GM18520 (cell line): Measurements from ENCODE around the gene CD2.
"Not testable (repeated sequence)": the region's sequence is repeated elsewhere in the genome, so short reads cannot be mapped to it uniquely, and the experiment has no call there.

Experiments used
- ATAC-seq: cut with Tn5 transposase; IDR thresholded peaks from one replicate; pipeline ENCODE4 v1.9.1; 2021; ENCODE audit not compliant: unreplicated experiment

CD2 gene

DNA sequence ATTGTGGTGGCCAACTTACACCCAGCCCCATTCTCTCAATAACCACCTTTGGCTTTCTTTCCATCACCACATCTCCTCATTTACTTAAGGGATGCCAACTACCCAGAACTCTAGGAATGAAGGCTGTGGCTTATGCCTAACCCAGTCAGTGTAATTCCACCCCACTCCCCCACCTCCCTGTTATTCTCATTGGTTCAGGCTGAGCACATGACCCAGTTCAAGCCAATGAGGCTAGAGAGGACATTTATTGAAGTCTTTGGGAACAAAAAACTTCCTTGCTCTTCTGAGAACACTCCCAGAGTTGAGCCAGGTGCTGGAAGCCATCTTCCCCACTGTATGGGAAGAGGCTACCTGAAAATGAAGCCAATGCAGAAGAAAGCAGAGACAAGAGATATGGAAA is 22.8 kb upstream of the CD2 start:
- ATAC-seq = no peak

DNA sequence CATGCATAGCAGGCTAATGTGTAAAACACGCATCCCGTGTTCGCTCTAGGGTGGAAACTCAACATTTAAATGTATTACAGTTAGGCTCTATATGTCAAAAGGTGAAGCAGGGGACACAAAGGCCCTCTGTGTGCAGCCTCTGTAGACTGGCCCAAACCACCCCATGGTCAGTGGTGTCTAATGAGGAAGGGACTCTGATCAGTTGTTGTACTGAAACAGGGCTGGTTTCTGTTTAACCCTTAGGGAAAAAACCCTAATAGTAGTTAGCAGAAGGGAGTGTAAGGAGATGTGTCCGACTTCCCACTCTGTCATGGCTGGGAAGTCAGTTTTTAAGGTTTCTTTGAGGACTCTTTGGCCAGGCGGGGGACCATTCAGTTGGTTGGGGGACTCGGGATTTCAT is 21.5 kb upstream of the CD2 start:
- ATAC-seq = no peak

DNA sequence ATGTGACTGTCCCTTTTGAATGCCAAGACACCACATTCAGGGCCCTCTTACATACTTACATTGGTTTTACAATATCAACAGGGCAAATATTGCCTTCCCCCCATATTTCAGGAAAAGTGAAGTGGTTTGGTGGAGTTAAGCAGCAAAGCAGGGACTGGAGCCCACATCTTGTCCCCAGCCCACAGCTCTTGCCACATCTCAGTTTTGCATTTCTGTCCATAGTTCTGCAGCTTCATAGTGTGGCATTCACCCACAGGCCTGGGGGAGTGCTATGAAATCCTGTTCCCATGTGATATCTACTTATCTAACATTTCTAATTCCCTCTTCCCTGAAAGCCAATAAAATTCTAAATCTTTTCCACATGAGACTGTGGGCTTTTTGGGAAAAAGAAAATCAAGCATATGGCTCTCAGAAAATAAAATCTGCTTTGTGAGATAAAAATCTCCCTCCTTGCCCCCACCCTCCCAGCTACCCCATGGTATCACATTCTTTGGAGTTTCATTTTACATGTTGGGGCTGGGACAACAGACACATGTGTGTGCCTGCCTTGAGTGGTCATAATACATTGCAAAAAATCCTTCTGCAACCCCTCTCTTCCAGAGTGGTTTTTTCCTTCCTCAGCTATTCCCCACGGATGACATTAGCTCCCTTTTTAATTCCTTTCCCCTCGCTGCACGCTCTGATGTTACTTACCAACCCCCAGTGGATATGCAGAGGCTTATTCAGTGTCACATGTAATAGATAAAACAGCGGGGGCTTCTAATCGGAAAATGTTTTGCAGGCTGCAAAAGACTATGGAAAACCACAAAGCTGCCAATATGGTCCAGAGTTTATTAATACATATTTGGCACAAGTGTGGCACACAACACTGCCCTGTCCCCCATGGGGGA is 20.5 kb upstream of the CD2 start:
- no peak for ATAC-seq

DNA sequence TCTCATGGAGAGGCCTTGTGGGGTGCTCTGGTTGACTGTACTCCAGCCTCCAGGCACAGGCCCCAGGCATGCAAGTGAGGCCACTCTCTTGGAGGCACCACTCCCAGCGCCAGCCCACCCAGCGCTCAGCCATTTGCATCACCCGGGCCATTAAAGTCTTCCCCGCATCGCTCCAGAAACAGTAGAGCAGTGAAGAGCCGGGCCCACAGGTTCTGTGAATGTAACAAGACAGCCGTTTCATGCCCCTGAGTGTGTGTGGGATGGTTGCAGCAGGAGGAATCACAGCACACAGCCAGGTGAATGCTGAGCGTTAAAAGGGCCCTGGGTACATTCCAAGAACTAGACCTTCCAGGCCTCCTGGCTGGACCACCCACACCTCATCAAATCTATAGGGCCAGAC is 19.0 kb upstream of the CD2 start:
- ATAC-seq = no peak

DNA sequence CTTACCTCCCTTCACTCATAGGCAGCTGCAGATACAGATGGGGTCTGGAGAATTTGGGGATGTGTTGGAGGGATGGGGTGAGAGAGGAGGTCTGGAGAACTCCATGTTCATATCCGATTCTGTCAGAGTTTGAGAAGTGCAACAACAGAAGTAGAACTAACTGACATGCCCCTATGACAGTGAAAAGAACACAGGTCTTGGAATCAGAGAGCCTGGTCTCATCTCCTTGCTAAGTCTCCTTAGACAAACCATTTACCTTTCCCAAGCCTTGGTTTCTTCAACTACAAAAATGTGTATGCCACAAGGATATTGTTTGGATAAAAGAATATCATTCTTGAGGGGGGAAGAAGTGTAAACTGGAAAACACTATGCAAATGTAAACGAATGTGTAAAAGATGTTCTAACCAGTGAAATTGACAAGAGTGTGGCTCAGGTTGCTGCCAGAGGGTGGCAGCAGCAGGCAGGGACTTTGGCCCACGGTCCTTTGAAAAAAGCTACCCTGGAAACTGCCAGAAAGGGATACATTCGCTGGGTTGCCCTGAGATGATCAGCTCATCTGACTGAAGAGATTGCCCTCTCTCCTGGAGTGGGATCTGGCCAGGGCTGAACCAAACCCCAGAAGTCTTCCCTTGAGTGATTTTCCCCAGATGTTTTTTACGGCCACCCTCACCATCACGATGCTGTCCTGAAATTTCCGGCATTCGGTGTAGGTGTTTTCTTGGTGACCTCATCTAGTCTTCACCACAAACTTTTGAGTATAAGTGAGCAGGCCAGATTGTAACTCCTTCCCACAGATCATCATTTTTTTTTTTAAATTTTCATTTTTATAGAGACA is 17.0 kb upstream of the CD2 start:
- ATAC-seq = no peak

DNA sequence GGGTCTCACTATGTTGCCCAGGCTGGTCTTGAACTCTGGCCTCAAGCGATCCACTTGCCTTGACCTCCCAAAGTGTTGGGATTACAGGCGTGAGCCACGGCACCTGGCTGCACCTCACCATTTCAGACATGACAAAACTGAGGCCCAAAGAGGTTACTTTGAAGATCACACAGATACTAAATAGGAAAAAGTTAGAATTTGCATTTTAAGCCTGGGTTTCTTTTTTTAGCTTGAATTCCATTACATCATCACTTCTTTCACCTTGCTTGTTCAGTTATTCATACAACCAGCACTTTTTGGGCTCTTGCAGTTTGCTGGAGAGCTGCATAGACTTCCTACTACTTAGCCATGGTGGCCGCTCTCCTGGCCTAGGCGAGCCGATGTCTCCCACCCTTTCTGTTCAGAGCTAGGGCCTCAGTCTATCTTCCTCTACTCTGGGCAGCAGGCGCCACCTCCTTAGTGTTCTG is 16.3 kb upstream of the CD2 start:
- ATAC-seq = no peak

DNA sequence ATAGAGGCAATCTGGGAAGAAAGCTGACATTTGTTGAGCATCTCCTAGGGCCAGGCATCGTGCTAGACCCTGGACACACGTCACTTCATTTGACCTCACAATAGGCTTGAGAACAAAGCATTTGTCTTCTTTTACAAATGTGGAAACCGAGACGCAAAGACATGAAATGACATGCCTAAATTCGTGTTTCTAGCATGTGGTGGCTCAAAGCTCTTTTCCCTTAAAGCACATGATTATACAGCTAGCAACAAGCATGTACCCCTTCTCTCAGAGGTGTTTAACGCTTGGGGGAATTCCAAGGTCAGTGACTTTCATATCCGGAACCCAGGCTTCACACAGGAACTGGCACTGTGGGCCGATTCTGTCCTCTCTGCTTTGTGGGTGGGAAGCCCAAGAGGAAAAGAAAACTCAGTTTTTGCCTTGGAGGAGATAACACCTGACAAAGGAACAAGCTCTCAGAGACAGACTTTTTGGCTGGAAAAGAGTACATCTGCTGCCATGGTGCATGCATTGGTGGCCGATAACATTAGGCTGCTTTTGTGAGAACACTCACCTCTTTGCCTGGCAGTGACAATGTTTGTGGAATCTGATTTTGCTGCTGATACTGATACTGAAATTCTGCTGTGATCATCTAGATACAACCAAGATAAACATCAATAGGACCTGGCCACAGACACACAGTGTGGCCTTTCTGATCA is 15.4 kb upstream of the CD2 start:
- ATAC-seq = peak; percentile 63

DNA sequence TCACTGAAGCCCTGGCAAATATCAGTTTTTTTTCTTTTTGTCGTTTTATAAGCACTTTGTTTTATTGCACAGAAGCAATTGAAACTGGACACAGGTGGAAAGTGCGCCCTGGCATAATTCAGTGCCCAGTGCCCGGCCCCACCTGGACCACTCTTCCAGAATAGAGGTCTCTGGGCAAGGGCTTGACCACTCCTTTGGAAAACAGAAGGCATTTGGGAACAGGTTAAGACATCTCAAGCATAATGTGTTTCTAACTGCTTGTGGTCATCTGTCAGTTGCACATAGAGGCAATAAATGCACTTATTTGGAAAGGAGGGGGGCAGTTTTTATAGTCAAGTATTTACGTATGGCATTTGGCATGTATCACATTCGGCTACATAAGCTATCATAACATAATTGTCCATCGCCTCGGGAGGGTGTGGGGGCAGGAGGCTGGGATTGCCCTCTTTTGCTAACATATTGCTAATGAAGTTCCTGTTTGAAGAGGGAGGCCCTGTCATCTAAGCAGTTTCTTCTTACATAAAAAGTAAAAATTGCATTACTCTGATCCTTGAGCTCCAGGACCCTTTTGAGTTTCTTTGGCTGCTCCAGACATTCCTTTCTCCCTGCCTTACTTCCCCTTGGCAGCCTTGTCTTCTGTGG is 14.7 kb upstream of the CD2 start:
- no peak for ATAC-seq

DNA sequence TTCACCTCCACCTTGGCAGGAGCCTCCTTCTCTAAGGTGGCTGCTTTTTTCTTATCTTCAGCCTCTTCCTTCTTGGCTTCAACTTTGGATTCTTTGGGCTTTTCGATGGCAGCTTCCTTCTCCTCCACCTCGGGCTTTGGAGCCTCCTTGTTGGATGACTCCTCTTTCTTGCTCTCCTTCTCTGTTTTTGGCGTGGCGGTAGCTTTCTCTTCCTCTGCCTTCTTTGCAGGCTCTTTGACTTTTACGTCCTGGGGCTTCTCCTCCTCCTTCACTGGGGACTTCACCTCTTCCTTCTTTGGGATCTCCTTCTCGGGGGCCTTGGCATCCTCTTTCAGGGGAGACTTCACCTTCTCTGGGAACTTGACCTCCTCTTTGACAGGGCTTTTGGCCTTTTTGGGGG is 13.9 kb upstream of the CD2 start:
- ATAC-seq = no peak

DNA sequence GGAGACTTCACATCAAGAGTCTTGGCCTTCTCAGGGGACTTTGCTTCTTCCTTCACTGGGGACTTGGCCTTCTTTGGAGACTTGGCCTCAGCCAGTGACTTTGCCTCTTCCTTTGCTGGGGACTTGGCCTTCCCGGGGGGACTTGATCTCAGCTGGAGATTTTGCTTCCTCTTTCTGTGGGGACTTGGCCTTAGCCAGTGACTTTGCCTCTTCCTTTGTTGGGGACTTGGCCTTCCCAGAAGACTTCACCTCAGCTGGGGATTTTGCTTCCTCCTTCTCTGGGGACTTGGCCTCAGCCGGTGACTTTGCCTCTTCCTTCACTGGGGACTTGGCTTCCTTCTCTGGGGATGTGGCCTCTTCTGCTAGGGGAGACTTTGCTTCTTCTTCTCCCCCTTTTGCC is 13.5 kb upstream of the CD2 start:
- ATAC-seq = no peak

DNA sequence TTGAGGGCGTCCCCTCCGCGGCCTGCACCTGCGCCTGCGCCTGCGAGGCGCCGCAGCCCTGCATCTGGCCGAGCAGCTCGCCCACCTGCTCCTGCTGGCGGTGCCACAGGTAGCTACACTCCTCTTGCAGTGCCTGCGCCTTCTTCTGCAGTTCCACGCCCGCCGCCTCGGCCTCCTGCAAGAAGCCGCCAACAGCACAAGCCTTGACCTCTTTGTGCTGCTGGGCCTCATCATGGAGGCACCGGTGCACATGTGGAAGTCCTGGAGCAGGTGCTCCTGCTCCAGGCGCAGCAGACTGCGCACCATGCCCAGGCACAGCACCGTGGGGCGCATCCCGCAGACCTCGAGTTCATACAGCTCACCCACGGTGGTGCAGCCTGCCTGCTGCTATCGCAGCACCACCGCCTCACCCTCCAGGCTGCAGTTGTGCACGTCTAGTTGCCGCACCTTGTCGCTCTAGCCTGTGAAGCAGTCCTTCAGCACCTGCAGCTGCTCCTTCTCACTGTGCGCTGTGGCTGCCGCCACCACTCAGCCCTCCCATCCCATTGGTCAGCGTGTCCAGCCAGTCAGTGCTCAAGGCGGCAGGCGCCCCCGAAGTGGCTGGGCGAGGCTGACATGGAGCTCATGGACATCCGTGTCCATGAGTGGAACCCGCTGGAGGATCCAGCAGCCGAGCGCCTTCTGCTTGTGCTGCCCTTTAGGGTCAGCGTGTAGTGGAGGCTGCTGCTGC is 12.2 kb upstream of the CD2 start:
- no peak for ATAC-seq

DNA sequence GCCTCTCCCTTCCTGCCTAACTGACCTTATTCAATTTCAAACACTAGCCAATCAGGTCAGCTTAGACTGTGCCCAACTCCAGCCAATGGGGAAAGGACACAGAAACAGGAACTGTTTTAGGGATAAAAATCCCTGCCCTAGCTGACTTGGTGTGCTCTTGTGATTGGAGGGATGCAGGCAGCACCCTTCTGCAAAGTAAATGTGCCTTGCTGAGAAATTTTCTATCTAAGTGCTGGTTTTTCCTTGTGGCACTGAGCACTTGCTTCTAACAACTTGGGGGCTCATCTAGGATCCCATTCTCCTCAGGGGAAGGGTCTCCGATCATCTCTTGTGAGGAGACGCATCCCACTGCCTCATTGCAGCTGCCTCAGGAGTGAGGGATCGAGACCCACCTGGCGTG is 10.7 kb upstream of the CD2 start:
- ATAC-seq = no peak

DNA sequence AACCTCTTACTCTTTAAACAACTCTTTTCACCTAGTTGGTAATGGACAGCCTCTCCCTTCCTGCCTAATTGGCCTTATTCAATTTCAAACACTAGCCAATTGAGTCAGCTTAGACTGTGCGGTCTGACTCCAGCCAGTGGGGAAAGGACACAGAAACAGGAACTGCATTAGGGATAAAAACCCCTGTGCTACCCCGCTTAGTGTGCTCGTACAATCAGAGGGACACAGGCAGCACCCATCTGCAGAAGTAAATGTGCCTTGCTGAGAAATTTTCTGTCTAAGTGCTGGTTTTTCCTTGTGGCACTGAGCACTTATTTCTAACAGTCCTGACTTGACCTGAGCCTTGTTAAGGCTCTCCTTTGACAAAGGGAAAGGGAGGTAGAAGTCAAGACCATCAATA is 6.0 kb upstream of the CD2 start:
- no peak for ATAC-seq

DNA sequence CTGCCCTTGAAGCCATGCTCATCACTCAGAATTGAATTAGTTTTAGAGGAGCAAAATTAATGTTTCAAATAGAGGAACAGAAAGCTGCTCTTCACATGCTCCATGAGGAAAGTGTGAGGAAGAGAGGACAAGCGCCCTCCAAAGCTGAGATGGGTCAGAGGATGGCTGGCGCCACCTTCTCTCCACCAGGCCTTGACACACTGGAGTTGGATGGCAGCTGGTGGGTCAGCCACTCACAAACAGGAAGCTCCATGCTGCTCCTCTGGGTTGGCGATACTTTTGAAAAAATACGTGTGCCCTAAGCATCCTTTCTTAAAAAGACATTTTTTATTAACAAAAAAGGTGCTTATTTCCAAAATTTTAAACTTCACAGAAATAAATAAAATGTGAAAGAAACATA is 3.1 kb upstream of the CD2 start:
- ATAC-seq = no peak

DNA sequence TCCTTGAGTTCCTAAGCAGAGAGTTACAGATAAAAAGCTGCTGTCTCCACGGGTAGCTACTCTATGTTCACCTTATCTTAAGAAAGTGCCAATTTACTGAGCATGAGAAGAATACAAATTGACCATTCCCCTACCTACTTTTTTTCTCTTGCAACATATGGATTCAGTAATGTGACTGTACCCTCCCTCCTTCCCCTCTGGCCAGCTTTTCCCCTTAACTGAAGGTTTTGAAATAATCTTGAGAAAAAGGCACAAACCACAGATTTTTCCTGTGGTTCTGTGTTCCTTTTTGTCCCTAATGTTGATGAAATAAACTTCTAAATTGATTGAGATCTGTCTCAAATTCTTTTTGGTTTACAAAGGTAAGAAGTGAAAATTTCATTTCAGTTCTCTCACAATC is 2.6 kb upstream of the CD2 start:
- ATAC-seq = no peak

DNA sequence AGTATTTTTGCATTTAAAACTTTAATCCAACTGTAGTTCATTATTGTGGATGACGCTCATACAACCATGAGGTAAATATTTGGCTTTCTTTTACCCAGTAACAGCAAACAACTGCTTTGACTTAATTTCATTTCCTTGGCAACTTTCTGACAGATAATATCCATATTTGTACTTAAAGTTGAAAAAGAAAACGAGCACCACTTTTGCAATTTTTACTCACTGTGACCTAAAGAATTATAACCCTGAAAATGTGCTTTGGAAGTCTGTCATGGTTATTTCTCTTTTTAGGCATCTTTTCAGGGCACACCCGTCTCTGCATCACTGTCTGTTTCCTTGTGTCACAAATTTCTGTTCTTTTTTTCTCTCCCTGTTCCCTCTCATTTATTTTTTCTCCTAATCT is 918 bp upstream of the CD2 start:
- no peak for ATAC-seq

DNA sequence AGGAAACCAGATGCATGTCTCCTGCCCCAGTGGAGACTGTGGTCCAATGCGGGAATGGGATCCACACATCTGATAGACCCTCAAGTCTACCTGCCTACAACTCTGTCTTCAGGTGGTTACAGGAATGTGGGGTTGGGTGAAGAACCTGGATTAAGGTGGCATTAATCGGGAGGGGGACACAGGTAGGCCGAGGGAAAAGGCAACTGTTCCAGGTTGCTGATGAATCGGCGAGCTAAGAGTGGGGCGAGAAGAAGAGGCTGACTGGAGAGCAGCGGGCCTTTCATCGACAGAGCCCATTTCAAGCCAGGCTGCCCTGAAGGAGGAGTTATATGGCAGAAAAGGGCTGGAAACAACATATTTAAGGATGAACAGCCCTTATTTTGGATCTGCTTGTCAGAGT is 836 bp downstream of the CD2 start:
- ATAC-seq = no peak

DNA sequence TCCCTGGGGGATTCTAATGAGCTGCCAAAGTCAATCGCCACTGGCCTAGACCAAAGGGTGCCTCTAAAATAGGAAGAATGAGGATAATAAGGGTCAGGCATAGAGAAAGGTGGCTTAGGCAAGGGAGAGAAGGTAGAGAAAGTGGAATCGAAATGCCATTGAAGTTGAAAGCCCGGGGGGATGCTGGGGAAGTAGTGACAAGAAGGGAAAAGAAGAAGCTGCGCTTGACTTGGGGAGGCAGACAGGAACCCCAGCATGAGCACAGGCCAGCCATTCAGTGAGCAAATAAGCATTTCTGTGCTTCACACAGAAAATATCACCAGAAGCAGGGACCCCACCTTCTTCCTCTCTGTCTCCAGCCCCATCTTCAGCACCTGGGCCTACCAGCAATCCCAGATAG is 1.5 kb downstream of the CD2 start:
- no peak for ATAC-seq

DNA sequence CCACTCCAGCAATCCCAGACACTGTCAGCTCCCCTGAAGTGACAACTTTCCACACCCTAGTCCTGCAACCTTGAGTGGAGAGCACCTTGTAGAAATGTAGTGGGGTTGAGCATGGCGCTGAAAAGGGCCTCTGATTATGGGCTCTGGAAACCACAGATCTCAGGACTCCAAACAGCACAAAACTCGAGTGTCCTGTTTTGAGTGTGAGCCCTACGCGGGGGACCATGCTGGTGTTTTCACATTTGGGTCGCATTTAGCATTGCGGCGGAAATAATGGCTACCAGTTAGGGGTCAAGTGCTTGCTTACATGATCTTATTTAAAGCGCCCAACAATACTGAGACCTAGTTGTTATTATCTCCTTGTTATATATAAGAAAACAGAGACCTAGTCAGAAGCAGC is 1.9 kb downstream of the CD2 start:
- not testable (repeated sequence) for ATAC-seq

DNA sequence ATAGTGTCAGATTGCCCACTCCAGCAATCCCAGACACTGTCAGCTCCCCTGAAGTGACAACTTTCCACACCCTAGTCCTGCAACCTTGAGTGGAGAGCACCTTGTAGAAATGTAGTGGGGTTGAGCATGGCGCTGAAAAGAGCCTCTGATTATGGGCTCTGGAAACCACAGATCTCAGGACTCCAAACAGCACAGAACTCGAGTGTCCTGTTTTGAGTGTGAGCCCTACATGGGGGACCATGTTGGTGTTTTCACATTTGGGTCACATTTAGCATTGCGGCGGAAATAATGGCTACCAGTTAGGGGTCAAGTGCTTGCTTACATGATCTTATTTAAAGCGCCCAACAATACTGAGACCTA is 4.2 kb downstream of the CD2 start:
- not testable (repeated sequence) for ATAC-seq

DNA sequence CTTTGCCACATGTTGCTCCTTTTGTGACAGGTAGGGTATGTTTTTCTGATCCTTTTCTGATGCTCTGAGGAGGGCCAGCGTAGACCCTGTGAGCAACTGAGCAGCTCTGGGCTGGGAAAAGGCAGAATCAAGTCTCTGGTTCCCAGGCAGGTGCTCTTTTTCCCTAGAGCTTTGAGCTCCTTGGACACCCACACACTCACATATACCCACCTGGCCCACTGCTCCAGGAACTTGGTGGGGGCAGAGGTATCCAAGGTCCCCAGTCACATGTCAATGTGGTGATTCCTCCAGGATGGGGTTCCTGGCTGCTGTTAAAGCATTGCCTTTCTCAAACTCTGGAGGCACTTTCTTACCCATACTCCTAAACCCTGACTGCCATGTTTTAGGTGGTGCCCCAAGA is 5.4 kb downstream of the CD2 start:
- ATAC-seq = no peak
